Epidermal melanocyte (primary cell): Measurements from ENCODE around the gene FBXW8.
"Not testable (repeated sequence)": the region's sequence is repeated elsewhere in the genome, so short reads cannot be mapped to it uniquely, and the experiment has no call there.

Experiments used
- DNase-seq: peaks from one replicate; pipeline ENCODE4 v3.0.0; 2011; ENCODE audit warnings: low spot score; ENCODE audit not compliant: insufficient read length

The FBXW8 gene

GRCh38 chr12:117053050-117053400 is 142.3 kb downstream of the FBXW8 start:
- no peak for DNase-seq

GRCh38 chr12:117053597-117054201 is 142.9 kb downstream of the FBXW8 start:
- no peak for DNase-seq

GRCh38 chr12:117054279-117054678 is 143.5 kb downstream of the FBXW8 start:
- no peak for DNase-seq

- not testable (repeated sequence) for DNase-seq
Observed at GRCh38 chr12:117057626-117058025, 146.9 kb downstream of the FBXW8 start.

GRCh38 chr12:117058442-117059072 is 147.8 kb downstream of the FBXW8 start:
- DNase-seq: no peak

- no peak for DNase-seq
Observed at GRCh38 chr12:117059156-117059555, 148.4 kb downstream of the FBXW8 start.

- DNase-seq: no peak
Observed at GRCh38 chr12:117060246-117060928, 149.6 kb downstream of the FBXW8 start.

GRCh38 chr12:117060929-117061305 is 150.2 kb downstream of the FBXW8 start:
- no peak for DNase-seq

- DNase-seq: no peak
Observed at GRCh38 chr12:117061555-117062079, 150.9 kb downstream of the FBXW8 start.

- DNase-seq: no peak
Observed at GRCh38 chr12:117063162-117063911, 152.6 kb downstream of the FBXW8 start.

- DNase-seq: no peak
Observed at GRCh38 chr12:117064049-117064448, 153.3 kb downstream of the FBXW8 start.

- no peak for DNase-seq
Observed at GRCh38 chr12:117064596-117064995, 153.8 kb downstream of the FBXW8 start.

GRCh38 chr12:117067016-117067415 is 156.3 kb downstream of the FBXW8 start:
- DNase-seq: no peak

- no peak for DNase-seq
Observed at GRCh38 chr12:117067638-117068037, 156.9 kb downstream of the FBXW8 start.

GRCh38 chr12:117068492-117068891 is 157.7 kb downstream of the FBXW8 start:
- no peak for DNase-seq

- DNase-seq: no peak
Observed at GRCh38 chr12:117069101-117069797, 158.5 kb downstream of the FBXW8 start.

GRCh38 chr12:117069926-117070900 is 159.5 kb downstream of the FBXW8 start:
- DNase-seq: no peak

- no peak for DNase-seq
Observed at GRCh38 chr12:117071009-117071408, 160.3 kb downstream of the FBXW8 start.

GRCh38 chr12:117072106-117072505 is 161.4 kb downstream of the FBXW8 start:
- no peak for DNase-seq
